GM21423 (cell line): Measurements from ENCODE around the gene SLC9A6.
"Not testable (repeated sequence)": the region's sequence is repeated elsewhere in the genome, so short reads cannot be mapped to it uniquely, and the experiment has no call there.

Experiments
- ATAC-seq: cut with Tn5 transposase; IDR thresholded peaks from one replicate; pipeline ENCODE4 v1.9.1; 2021; ENCODE audit warnings: mild to moderate bottlenecking, moderate library complexity; ENCODE audit not compliant: unreplicated experiment

The SLC9A6 gene

DNA sequence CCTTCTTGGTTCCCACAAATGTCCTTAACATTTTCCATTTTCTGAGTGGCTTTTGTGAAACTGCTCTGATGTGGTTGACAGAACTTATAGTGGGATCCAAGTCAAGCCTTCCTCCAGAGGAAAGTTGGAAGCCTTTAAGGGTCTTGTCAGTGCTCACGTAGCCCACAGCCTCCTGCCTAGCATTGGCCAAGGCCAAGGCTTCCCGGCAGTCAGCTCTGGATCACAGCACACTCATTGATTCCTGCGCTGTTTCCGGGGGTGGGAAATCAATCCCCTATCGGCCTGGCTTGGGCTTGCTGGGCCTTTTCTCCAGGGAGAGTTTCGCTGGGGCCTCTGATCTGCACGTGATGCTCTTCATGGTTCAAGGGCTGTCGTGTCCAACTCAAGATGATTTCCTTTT lies 76.1 kb downstream of the SLC9A6 start:
- no peak for ATAC-seq

- ATAC-seq, result no peak
Measured at GRCh38 chrX:136061696-136062095, 76.5 kb downstream of the SLC9A6 start.

DNA sequence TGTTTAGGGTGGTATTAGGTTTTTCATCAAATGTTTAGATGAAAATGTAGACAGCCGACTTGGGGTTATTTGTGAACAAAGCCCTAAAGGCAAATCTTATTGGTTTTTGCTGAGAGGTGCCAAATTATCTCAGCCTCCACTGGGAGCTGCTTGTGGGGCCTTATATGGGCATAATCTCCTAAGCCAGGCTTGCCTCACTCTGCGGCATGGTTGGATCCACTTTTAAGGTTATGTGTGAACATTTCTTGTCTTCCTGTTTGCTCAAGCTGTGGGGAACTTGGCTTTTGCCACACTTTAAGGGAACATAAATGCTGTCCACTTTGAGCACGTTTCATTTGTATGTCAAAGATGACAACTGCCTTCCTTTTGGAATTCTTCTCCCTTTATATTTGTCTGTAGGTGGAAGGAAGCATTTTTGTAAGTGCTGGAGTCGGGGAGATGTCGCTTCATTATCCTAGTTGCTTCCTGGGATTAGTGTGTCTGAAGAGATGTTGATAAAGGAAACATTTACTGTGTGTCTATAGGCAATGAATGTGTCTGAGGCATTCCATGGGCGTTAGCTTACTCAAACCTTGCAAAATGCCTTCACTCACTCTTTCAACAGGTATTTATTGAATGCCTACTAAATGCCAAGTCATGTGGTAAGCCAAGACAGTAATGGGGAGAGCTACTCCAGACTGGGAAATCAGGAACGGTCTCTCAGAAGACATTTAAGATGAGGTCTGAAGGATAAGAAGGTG lies 78.3 kb downstream of the SLC9A6 start:
- no peak for ATAC-seq

GRCh38 chrX:136064661-136065043 lies 79.4 kb downstream of the SLC9A6 start:
- ATAC-seq, result no peak

DNA sequence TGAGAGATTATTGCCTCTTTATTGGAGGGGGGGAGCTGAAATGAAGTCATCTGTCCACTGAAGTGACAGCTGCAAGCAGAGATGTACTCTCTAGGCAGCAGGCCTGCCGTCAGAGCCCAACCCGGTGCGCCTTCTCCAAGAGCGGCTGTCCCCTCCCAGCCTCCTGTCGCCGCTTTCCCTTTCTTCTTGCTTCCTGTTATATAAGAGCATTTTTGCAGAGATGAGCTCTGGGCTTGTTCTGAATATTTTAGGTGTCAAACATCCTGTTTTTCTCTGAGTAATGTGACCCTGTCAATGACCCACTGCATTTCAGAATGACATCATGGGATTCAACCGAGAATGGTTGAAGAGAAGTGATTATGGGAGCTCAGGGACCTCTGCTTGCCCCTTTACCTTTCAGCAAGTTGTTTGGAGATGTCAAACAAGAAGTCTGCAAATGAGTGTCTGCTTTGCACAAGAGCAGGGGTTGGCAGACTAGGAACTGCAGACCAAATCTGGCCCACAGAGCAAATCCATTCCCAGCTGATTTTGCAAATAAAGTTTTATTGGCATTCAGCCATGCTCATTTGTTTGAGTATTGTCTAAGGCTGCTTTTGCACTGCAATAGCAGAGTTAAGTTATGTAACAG lies 79.9 kb downstream of the SLC9A6 start:
- no peak for ATAC-seq

GRCh38 chrX:136067097-136067496 lies 81.9 kb downstream of the SLC9A6 start:
- no peak for ATAC-seq

- no peak for ATAC-seq
Measured at GRCh38 chrX:136067966-136068365, 82.7 kb downstream of the SLC9A6 start.

DNA sequence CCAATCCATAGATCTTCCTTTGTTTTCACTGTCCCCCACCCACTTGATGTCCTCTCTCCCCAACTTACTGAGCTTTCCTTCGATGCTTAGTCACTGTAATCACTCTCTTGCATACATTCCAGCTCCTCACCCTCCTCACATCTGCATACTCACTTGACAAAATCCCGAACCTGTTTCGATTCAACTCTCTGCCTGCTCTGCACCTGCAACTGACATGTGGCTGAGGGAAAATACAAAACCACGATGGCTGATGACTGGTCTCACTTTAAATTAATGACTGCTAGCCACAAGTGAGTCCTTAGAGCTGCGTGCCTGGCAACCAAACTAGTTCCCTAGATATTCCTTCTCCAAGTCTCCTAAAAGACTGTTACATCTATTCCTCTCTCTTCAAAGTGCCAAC lies 91.7 kb downstream of the SLC9A6 start:
- no peak for ATAC-seq

GRCh38 chrX:136080766-136081165 lies 95.5 kb downstream of the SLC9A6 start:
- ATAC-seq, result no peak

DNA sequence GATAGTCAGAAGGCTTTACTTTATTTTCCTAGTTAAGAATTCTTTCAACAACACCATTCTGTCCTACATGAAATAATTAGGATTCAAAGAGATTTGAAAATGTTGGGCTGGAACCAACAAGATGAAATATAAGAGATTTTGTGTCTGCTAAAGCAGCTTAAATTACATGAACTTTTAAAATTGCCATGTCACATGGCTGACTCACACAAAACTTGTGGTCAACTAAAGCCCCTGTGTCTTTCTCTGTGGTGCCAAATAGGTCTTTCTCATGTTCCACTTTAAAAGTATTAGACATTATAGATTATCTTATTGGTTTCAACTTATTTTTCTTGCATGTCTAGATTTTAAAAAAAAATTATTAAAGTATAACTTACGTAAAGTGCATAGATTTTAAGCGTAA lies 101.3 kb downstream of the SLC9A6 start:
- ATAC-seq, result no peak

- not testable (repeated sequence) for ATAC-seq
Measured at GRCh38 chrX:136091898-136092297, 106.7 kb downstream of the SLC9A6 start.

- ATAC-seq, result no peak
Measured at GRCh38 chrX:136094962-136095361, 109.7 kb downstream of the SLC9A6 start.
